ENCODE data around the gene ADIPOR2.
"Not testable (repeated sequence)": the region's sequence is repeated elsewhere in the genome, so short reads cannot be mapped to it uniquely, and the experiment has no call there.

ADIPOR2 gene

DNA sequence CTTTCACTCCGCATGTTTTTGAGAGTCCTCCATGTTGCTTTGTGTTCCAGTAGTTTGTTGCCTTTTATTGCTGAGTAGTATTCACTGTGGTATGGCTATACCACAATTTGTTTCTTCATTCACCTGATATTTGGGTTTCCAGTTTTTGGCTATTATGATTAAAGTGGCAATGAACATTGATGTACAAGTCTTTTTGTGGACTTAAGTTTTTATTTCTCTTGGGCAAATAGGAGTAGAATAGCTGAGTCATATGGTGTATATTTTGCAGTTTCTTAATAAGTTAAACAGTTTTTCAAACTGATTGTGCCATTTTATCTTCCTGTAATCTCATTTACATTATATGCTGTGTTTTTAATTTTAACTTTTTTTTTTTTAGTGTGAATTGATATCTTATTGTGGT, 16.2 kb downstream of the ADIPOR2 start:
- no peak for TF ChIP-seq CTCF (IDR thresholded peaks at IDR 0.05; ENCODE audit: extremely low read depth, missing control alignments)
- no peak for DNase-seq (ENCODE audit: low spot score)

DNA sequence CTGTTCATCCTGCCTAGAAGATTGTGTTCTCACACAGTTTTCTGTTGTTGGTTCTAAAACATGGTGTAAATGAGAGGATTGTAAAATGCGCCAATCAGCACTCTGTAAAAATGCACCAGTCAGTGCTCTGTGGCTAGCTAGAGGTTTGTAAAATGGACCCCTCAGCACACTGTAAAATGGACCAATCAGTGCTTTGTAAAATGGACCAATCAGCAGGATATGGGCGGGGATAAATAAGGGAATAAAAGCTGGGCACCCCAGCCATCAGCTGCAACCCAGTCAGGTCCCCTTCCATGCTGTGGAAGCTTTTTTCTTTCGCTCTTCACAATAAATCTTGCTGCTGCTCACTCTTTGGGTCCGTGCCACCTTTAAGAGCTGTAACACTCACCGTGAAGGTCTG, 19.1 kb downstream of the ADIPOR2 start:
- not testable (repeated sequence) for DNase-seq (ENCODE audit: low spot score)

DNA sequence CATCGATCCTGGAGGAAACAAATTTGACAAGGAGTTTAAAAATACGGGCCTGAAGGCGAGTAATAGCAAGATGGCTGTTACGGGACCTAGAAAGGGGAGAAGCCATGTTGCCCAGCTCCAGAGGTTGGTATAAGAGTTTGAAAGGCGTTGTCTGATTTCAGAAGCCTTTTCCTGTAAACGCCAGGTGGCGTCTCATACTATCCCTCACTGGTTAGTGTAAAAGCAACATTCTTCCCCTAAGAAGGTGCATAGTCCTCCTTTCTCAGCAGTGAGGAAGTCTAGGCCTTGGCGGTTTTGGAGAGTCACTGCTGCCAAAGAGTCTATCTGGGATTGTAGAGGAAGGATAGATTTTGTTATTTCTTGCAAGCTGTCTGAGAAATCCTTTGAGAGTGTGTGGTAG, 20.0 kb downstream of the ADIPOR2 start:
- not testable (repeated sequence) for DNase-seq (ENCODE audit: low spot score)

- not testable (repeated sequence) for DNase-seq (ENCODE audit: low spot score)
Measured at GRCh38 chr12:1711536-1712211, 20.8 kb downstream of the ADIPOR2 start.

DNA sequence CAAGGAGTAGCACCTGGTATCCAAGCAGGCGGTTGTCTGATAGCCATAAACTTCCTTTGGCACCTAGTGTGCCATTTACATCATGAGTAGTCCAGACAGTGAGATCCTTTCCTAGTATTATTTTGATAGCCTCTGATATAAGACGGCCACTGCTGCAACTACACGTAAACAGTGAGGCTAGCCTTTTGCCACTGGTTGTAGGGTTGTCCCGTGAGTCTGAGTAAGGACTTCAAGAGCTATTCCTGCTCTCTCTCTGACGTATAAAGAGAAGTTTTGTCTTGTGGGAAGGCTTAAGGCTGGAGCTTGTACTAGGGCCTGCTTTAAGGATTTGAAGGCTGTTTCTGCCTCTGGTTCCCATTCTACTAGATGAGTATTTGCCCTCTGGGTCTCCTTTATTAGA, 21.4 kb downstream of the ADIPOR2 start:
- not testable (repeated sequence) for DNase-seq (ENCODE audit: low spot score)

GRCh38 chr12:1712852-1713251, 22.0 kb downstream of the ADIPOR2 start:
- not testable (repeated sequence) for DNase-seq (ENCODE audit: low spot score)

DNA sequence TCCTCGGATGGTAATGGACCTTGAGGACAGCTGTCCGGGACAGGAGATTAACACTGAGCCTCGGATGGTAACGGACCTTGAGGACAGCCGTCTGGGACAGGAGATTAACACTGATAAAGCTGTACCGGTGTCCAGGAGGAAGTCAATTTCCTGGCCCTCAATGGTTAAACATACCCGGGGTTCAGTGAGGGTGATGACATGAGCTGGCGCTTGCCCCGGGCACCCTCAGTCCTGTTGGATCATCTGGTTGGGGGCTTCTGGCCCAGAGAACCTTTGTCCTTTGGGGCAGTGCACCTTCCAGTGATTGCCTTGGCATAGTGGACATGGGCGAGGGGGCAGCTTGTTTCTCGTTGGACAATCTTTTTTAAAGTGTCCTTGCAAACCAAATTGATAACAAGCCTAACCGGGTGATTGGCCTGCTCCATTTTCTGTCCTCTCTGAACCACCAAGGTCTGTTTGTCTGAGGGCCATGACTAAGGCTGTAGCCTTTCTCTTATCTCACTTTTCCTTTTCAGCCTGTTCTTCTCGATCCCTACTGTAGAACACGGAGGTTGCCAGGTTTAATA, 23.0 kb downstream of the ADIPOR2 start:
- not testable (repeated sequence) for DNase-seq (ENCODE audit: low spot score)

GRCh38 chr12:1715459-1715858, 24.6 kb downstream of the ADIPOR2 start:
- DNase-seq (ENCODE audit: low spot score), result not testable (repeated sequence)

GRCh38 chr12:1716215-1716862, 25.5 kb downstream of the ADIPOR2 start:
- peak; percentile 34 for DNase-seq (ENCODE audit: low spot score)
- TF ChIP-seq CTCF (IDR thresholded peaks at IDR 0.05; ENCODE audit: extremely low read depth, missing control alignments), result no peak

GRCh38 chr12:1716911-1717310, 26.0 kb downstream of the ADIPOR2 start:
- no peak for DNase-seq (ENCODE audit: low spot score)
- no peak for TF ChIP-seq CTCF (IDR thresholded peaks at IDR 0.05; ENCODE audit: extremely low read depth, missing control alignments)

- no peak for TF ChIP-seq CTCF (IDR thresholded peaks at IDR 0.05; ENCODE audit: extremely low read depth, missing control alignments)
- DNase-seq (ENCODE audit: low spot score), result no peak
Measured at GRCh38 chr12:1719139-1719538, 28.3 kb downstream of the ADIPOR2 start.

Data from GM20000 (cell line).